OCI-LY3 (cell line): Measurements from ENCODE around the gene FRYL.

Experiments used
- CTCF ChIP-seq: fragments of 200-600, 300-600 bp; sonication (generic); IDR thresholded peaks from 2 replicates; pipeline ENCODE4 v1.5.1; 2014; ENCODE audit warnings: antibody characterized with exemption, low read length, low read depth
- EZH2phosphoT487 ChIP-seq: fragments of 200-600 bp; shearing (Covaris generic); IDR thresholded peaks from 2 replicates; pipeline ENCODE4 v1.6.1; 2018; ENCODE audit warnings: antibody characterized with exemption, mixed run types, low read depth

GRCh38 chr4:48693856-48694574, 86.1 kb downstream of the FRYL start:
- no peak for TF ChIP-seq CTCF
- TF ChIP-seq EZH2phosphoT487, result no peak
